22Rv1 (cell line): Measurements from ENCODE around the gene FNDC3A.

Experiments used
- ZFX ChIP-seq: fragments of 450-650 bp; IDR thresholded peaks from 2 replicates; pipeline ENCODE4 v1.6.1; 2017; ENCODE audit warnings: antibody characterized with exemption, borderline replicate concordance
- TF ChIP-seq, protein P1 (sequence below): fragments of 450-650 bp; IDR thresholded peaks from 2 replicates; pipeline ENCODE4 v1.5.1; 2017; ENCODE audit warnings: mild to moderate bottlenecking

DNA sequence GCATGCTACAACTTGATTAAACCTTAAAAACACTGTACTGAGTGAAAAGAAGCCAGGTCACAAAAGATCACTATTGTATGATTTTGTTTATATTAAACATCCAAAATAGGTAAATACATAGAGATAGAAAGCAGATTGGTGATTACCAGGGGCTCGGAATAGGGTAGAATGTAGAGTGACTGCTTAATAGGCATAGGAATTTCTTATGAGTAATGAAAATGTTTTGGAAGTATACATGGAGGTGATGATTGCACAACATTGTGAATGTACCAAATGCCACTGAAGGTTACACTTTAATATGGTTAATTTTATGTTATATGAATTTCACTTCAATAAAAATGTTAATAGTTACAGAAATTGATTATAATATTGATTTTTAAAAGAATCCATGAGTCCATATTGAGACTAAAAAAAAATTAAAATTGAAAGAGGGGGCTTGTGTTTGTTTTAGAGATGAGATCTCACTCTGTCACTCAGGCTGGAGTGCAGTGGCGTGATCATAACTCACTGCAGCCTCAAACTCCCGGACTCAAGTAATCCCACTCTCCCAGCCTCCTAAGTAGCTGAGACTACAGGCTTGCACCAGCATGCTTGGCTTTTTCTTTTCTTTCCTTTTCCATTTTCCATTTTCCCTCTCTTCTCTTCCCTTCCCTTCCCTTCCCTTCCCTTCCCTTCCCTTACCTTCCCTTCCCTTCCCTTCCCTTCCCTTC, 85.1 kb downstream of the FNDC3A start:
- TF ChIP-seq, protein P1, sequence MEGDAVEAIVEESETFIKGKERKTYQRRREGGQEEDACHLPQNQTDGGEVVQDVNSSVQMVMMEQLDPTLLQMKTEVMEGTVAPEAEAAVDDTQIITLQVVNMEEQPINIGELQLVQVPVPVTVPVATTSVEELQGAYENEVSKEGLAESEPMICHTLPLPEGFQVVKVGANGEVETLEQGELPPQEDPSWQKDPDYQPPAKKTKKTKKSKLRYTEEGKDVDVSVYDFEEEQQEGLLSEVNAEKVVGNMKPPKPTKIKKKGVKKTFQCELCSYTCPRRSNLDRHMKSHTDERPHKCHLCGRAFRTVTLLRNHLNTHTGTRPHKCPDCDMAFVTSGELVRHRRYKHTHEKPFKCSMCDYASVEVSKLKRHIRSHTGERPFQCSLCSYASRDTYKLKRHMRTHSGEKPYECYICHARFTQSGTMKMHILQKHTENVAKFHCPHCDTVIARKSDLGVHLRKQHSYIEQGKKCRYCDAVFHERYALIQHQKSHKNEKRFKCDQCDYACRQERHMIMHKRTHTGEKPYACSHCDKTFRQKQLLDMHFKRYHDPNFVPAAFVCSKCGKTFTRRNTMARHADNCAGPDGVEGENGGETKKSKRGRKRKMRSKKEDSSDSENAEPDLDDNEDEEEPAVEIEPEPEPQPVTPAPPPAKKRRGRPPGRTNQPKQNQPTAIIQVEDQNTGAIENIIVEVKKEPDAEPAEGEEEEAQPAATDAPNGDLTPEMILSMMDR = no peak
- TF ChIP-seq ZFX = no peak
